Naive B cell (primary cell): ENCODE measurements around the gene FMNL1. TPM values are rescaled to one million over a fixed set of nuclear protein-coding genes. Genes with fewer than 3 reads are reported as not detected.

Experiments
- ATAC-seq, 2 donors: fragments of 150-1000 bp; cut with Tn5 transposase; 2 replicates each; pipeline ENCODE4 v1.10.0; 2021; ENCODE audit warnings: low read depth in 2 of 2, mild to moderate bottlenecking in 2 of 2, moderate library complexity in 2 of 2
- DNase-seq: peaks from one replicate; pipeline ENCODE4 v3.0.0; 2022
- H3K27ac Mint-ChIP-seq, 6 donors: one replicate each; pipeline ENCODE4 v1.8.0; 2020 to 2022; ENCODE audit warnings: mild to moderate bottlenecking in 6 of 6, mixed read lengths in 6 of 6, moderate library complexity in 5 of 6, inconsistent platforms in 2 of 6
- H3K27me3 Mint-ChIP-seq, 3 donors: one replicate each; pipeline ENCODE4 v1.8.0; 2021 to 2022; ENCODE audit warnings: mixed read lengths in 3 of 3, mild to moderate bottlenecking in 1 of 3
- H3K36me3 Mint-ChIP-seq, 2 donors: one replicate each; pipeline ENCODE4 v1.8.0; 2020 to 2022; ENCODE audit warnings: mixed read lengths in 2 of 2, inconsistent platforms in 1 of 2, mild to moderate bottlenecking in 1 of 2
- H3K4me1 Mint-ChIP-seq, 3 donors: one replicate each; pipeline ENCODE4 v1.8.0; 2020 to 2022; ENCODE audit warnings: mixed read lengths in 3 of 3, inconsistent platforms in 1 of 3, mild to moderate bottlenecking in 1 of 3, moderate library complexity in 1 of 3
- H3K4me3 Mint-ChIP-seq, 8 donors: one replicate each; pipeline ENCODE4 v1.8.0; 2020 to 2022; ENCODE audit warnings: mild to moderate bottlenecking in 8 of 8, mixed read lengths in 8 of 8, moderate library complexity in 8 of 8, inconsistent platforms in 2 of 8
- H3K9me3 Mint-ChIP-seq, 7 donors: one replicate each; pipeline ENCODE4 v1.8.0; 2020 to 2022; ENCODE audit warnings: mixed read lengths in 7 of 7, mild to moderate bottlenecking in 5 of 7, inconsistent platforms in 2 of 7, moderate library complexity in 1 of 7
- polyA plus RNA-seq, 6 donors: library from polyadenylated mRNA; unstranded; fragments of 300-500 nt; fragmentation: Illumina TruSeq; gene quantifications; one replicate each; pipeline ENCODE4 v1.2.3, GENCODE V29; 2021; ENCODE audit warnings: low read depth in 6 of 6

FMNL1 gene
- polyA plus RNA-seq, 6 donors from 2014 or later: 16.9 to 47.0 (median 22.3) TPM

- Mint-ChIP-seq H3K4me3 (no peak overlapping the region), H3K27ac (no peak overlapping the region), H3K36me3 (no peaks in the 10 kb centered on the region)
Measured at GRCh38 chr17:45274033-45274432, 52.3 kb downstream of the FMNL1 start.

GRCh38 chr17:45276031-45276430, 54.3 kb downstream of the FMNL1 start:
- H3K9me3 Mint-ChIP-seq: no peaks in the 10 kb centered on the region
- peak overlapping the region in 1 of 6 donors; percentile 61 for H3K27ac Mint-ChIP-seq
- no peaks in the 10 kb centered on the region for H3K27me3 Mint-ChIP-seq
- H3K4me1 Mint-ChIP-seq: peaks cover 5 to 12% (median 11%) of the 10 kb centered on the region in 3 donors
- H3K4me3 Mint-ChIP-seq: no peak overlapping the region
- DNase-seq: no peak
- no peaks in the 10 kb centered on the region for H3K36me3 Mint-ChIP-seq
- ATAC-seq: no peak

More at GRCh38 chr17:45274033-45274432, 52.3 kb downstream of the FMNL1 start:
- Mint-ChIP-seq H3K4me1 (peaks cover 5 to 11% (median 10%) of the 10 kb centered on the region in 3 donors), H3K9me3 (no peaks in the 10 kb centered on the region), H3K27me3 (no peaks in the 10 kb centered on the region)
- DNase-seq: no peak
- no peak for ATAC-seq

GRCh38 chr17:45277216-45277849, 55.6 kb downstream of the FMNL1 start:
- ATAC-seq (peak; percentile 94 to 99), DNase-seq (peak; percentile 80)
- Mint-ChIP-seq H3K4me3 (no peak overlapping the region), H3K4me1 (peaks cover 5 to 12% (median 11%) of the 10 kb centered on the region in 3 donors), H3K27ac (peak overlapping the region in 2 of 6 donors; percentile 39 to 50), H3K36me3 (no peaks in the 10 kb centered on the region), H3K27me3 (no peaks in the 10 kb centered on the region), H3K9me3 (no peaks in the 10 kb centered on the region)

GRCh38 chr17:45277992-45278391, 56.3 kb downstream of the FMNL1 start:
- H3K9me3 Mint-ChIP-seq: no peaks in the 10 kb centered on the region
- H3K27me3 Mint-ChIP-seq: no peaks in the 10 kb centered on the region
- H3K4me3 Mint-ChIP-seq: no peak overlapping the region
- ATAC-seq (no peak), DNase-seq (no peak)
- no peak overlapping the region for H3K27ac Mint-ChIP-seq
- peaks cover 5 to 11% (median 11%) of the 10 kb centered on the region in 3 donors for H3K4me1 Mint-ChIP-seq
- H3K36me3 Mint-ChIP-seq: no peaks in the 10 kb centered on the region

- Mint-ChIP-seq H3K36me3 (peaks cover 3 to 8% of the 10 kb centered on the region in 2 donors), H3K9me3 (no peaks in the 10 kb centered on the region), H3K4me3 (no peak overlapping the region), H3K4me1 (peaks cover 11 to 17% (median 12%) of the 10 kb centered on the region in 3 donors), H3K27me3 (no peaks in the 10 kb centered on the region), H3K27ac (peak overlapping the region in 3 of 6 donors; percentile 9 to 66 (median 53))
- ATAC-seq (no peak), DNase-seq (no peak)
Measured at GRCh38 chr17:45279898-45280297, 58.2 kb downstream of the FMNL1 start.

GRCh38 chr17:45282683-45283644, 61.3 kb downstream of the FMNL1 start:
- no peak for ATAC-seq
- peaks cover 4 to 19% (median 7%) of the 10 kb centered on the region in 3 donors for H3K4me1 Mint-ChIP-seq
- H3K27ac Mint-ChIP-seq: no peak overlapping the region
- DNase-seq: no peak
- H3K36me3 Mint-ChIP-seq: peaks cover 3 to 12% of the 10 kb centered on the region in 2 donors
- H3K9me3 Mint-ChIP-seq: no peaks in the 10 kb centered on the region
- no peaks in the 10 kb centered on the region for H3K27me3 Mint-ChIP-seq
- H3K4me3 Mint-ChIP-seq: no peak overlapping the region

GRCh38 chr17:45283711-45284110, 62.0 kb downstream of the FMNL1 start:
- Mint-ChIP-seq H3K9me3 (no peaks in the 10 kb centered on the region), H3K4me3 (no peak overlapping the region), H3K36me3 (peaks cover 3 to 12% of the 10 kb centered on the region in 2 donors), H3K27ac (peak overlapping the region in 1 of 6 donors; percentile 6), H3K4me1 (peaks cover 4 to 19% (median 7%) of the 10 kb centered on the region in 3 donors), H3K27me3 (no peaks in the 10 kb centered on the region)
- no peak for ATAC-seq
- DNase-seq: no peak

- Mint-ChIP-seq H3K9me3 (no peaks in the 10 kb centered on the region), H3K4me1 (peaks cover 0 to 16% (median 7%) of the 10 kb centered on the region in 3 donors)
- DNase-seq: peak; percentile 34
Measured at GRCh38 chr17:45284176-45285140, 62.8 kb downstream of the FMNL1 start.

GRCh38 chr17:45286286-45286685, 64.6 kb downstream of the FMNL1 start:
- peak overlapping the region in 2 of 6 donors; percentile 47 to 53 for H3K27ac Mint-ChIP-seq
- ATAC-seq (no peak), DNase-seq (no peak)
- H3K36me3 Mint-ChIP-seq: peaks cover 9 to 33% of the 10 kb centered on the region in 2 donors
- no peaks in the 10 kb centered on the region for H3K9me3 Mint-ChIP-seq
- H3K4me3 Mint-ChIP-seq: peak overlapping the region in 1 of 8 donors; percentile 34
- peaks cover 18 to 25% (median 19%) of the 10 kb centered on the region in 3 donors for H3K4me1 Mint-ChIP-seq
- no peaks in the 10 kb centered on the region for H3K27me3 Mint-ChIP-seq

More at GRCh38 chr17:45284176-45285140, 62.8 kb downstream of the FMNL1 start:
- Mint-ChIP-seq H3K4me3 (no peak overlapping the region), H3K27me3 (no peaks in the 10 kb centered on the region), H3K36me3 (peaks cover 3 to 15% of the 10 kb centered on the region in 2 donors), H3K27ac (peak overlapping the region in 3 of 6 donors; percentile 15 to 92 (median 53))
- ATAC-seq: peak in 1 of 2 donors; percentile 53

GRCh38 chr17:45287526-45288500, 66.1 kb downstream of the FMNL1 start:
- Mint-ChIP-seq H3K27ac (peak overlapping the region in 3 of 6 donors; percentile 47 to 79 (median 51)), H3K36me3 (peaks cover 9 to 33% of the 10 kb centered on the region in 2 donors), H3K9me3 (no peaks in the 10 kb centered on the region), H3K4me3 (no peak overlapping the region), H3K27me3 (no peaks in the 10 kb centered on the region), H3K4me1 (peaks cover 33 to 37% (median 34%) of the 10 kb centered on the region in 3 donors)
- DNase-seq (no peak), ATAC-seq (no peak)

- H3K9me3 Mint-ChIP-seq: no peaks in the 10 kb centered on the region
- ATAC-seq: no peak
- DNase-seq: no peak
- no peaks in the 10 kb centered on the region for H3K27me3 Mint-ChIP-seq
- H3K4me3 Mint-ChIP-seq: no peak overlapping the region
- peaks cover 9 to 33% of the 10 kb centered on the region in 2 donors for H3K36me3 Mint-ChIP-seq
- H3K4me1 Mint-ChIP-seq: peaks cover 43 to 45% (median 44%) of the 10 kb centered on the region in 3 donors
- peak overlapping the region in 3 of 6 donors; percentile 16 to 69 (median 65) for H3K27ac Mint-ChIP-seq
Measured at GRCh38 chr17:45288825-45289224, 67.1 kb downstream of the FMNL1 start.
